ACHN (cell line): Measurements from ENCODE around the gene SAMD15.

Experiments
- DNase-seq: peaks from one replicate; pipeline ENCODE4 v3.0.0-alpha.2; 2015
- in situ Hi-C: cut with HindIII; loops from 2 replicates; pipeline ENCODE4 v1.10.0; 2017; ENCODE audit warnings: low sequenced_read_pairs, low pct_ligation_motif_present, low pct_unique_long_range_greater_than_20kb

Gene SAMD15

GRCh38 chr14:77436042-77436441 lies 58.9 kb downstream of the SAMD15 start:
- DNase-seq = no peak
- in situ Hi-C loops = no loop called here

- DNase-seq = no peak
- in situ Hi-C loops = no loop called here
These were observed 61.4 kb downstream of the SAMD15 start for GRCh38 chr14:77438596-77438995.

- in situ Hi-C loops = no loop called here
- no peak for DNase-seq
These were observed 62.7 kb downstream of the SAMD15 start for GRCh38 chr14:77439861-77440260.
